ENCODE data around the gene ATG7. TPM values are rescaled to one million over a fixed set of nuclear protein-coding genes. Genes with fewer than 3 reads are reported as not detected.

Gene ATG7
- total and polyA plus RNA-seq, 2 donors from 2014 or later: 15.3 to 54.9 TPM

DNA sequence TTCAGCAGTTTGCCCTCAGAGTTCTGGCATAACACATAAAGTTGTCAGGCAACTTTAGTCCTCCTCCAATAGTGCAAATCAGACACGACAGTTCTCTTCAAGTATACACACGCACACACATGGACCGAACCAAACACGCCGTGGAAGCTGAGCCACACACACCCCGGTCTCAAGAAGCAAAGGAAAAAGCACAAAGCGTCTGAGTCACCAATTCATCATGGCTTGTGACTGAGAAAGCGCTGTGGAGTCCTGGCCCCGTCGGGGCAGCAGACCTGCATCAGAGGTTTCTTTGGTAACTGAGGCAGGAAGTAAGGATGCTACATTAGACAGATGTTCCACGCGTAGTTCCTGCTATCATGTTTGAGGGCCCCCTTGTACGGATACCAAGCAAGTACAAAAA lies 285.8 kb downstream of the ATG7 start:
- no peak overlapping the region for H3K27ac ChIP-seq (ENCODE audit: low read depth in 2 of 2, low read length in 2 of 2)
- peak in 1 of 5 donors; percentile 37 for DNase-seq
- no peak for FAIRE-seq
- no peaks in the 10 kb centered on the region for H3K27me3 ChIP-seq (ENCODE audit: control insufficient read depth, insufficient read depth, low read length)
- intact Hi-C loops (cut with DNase I): no loop called here
- no peak overlapping the region for H3K4me3 ChIP-seq (ENCODE audit: low read length in 3 of 3)
- no peak overlapping the region for H3K9ac ChIP-seq (ENCODE audit: low read length in 3 of 3)
- no peaks in the 10 kb centered on the region for H3K9me3 ChIP-seq (ENCODE audit: control insufficient read depth in 2 of 3, insufficient read depth in 1 of 3, low read length in 3 of 3)
- peaks cover 0 to 19% (median 4%) of the 10 kb centered on the region in 3 donors for H3K36me3 ChIP-seq (ENCODE audit: control insufficient read depth in 2 of 3, insufficient read depth in 3 of 3, low read length in 3 of 3)
- H3K4me1 ChIP-seq (ENCODE audit: control insufficient read depth in 2 of 3, insufficient read depth in 2 of 3, low read depth in 1 of 3, low read length in 3 of 3): peaks cover 0 to 34% (median 7%) of the 10 kb centered on the region in 3 donors
- TF ChIP-seq CTCF (IDR thresholded peaks at IDR 0.05; ENCODE audit: borderline replicate concordance, extremely low read depth, insufficient read depth): no peak

GRCh38 chr3:11558411-11558903 lies 286.3 kb downstream of the ATG7 start:
- H3K9ac ChIP-seq (ENCODE audit: low read length in 3 of 3): no peak overlapping the region
- no peak overlapping the region for H3K4me3 ChIP-seq (ENCODE audit: low read length in 3 of 3)
- H3K27ac ChIP-seq (ENCODE audit: low read depth in 2 of 2, low read length in 2 of 2): no peak overlapping the region
- H3K36me3 ChIP-seq (ENCODE audit: control insufficient read depth in 2 of 3, insufficient read depth in 3 of 3, low read length in 3 of 3): peaks cover 0 to 23% (median 6%) of the 10 kb centered on the region in 3 donors
- peaks cover 0 to 34% (median 7%) of the 10 kb centered on the region in 3 donors for H3K4me1 ChIP-seq (ENCODE audit: control insufficient read depth in 2 of 3, insufficient read depth in 2 of 3, low read depth in 1 of 3, low read length in 3 of 3)
- no peak for FAIRE-seq
- H3K27me3 ChIP-seq (ENCODE audit: control insufficient read depth, insufficient read depth, low read length): no peaks in the 10 kb centered on the region
- intact Hi-C loops (cut with DNase I): no loop called here
- TF ChIP-seq CTCF (IDR thresholded peaks at IDR 0.05; ENCODE audit: borderline replicate concordance, extremely low read depth, insufficient read depth): no peak
- DNase-seq: peak in 3 of 5 donors; percentile 47 to 74 (median 61)
- H3K9me3 ChIP-seq (ENCODE audit: control insufficient read depth in 2 of 3, insufficient read depth in 1 of 3, low read length in 3 of 3): no peaks in the 10 kb centered on the region

DNA sequence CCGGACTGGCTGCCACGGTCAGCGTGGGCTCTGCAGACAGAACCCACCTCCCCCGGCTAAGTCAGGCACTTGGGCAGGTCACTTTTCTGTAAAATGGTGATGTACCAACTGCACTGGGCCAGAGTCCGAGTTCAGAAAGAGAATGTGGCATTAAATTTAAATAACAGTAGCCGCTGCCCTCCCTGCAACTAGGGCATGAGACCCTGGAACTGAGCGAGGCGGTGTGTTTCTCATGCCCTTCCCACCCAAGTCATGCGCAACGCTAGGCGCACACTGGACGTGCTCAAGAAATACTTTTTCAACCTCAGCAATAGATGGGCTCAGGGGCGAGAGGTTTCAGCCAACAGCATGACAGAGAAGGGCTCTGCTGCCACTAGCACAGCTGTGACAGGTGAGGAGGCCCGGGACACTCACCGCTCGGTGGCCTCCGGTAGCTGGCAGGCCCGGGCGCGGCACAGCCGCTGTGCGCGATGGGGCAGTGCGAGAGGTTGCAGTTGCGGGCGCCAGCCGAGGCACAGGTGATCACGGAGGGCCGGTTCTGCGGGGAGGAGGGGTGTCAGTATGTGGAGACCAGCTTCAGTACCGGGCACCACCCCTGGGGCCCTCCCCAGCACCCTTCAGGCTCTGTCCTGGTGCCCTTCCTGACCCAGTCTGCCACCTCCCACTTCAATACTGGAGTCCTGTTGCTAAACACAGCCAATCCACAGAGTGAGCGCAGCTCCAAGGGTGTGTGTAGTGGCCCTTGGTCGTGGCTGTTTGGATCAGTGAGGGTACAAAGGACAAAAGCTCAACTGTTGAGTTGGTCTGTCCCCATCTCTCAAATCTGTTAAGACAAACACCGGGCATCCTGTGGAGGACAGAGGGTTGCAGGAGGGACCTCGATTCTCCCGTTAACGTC lies 287.0 kb downstream of the ATG7 start:
- Histone ChIP-seq H3K27me3 (ENCODE audit: control insufficient read depth, insufficient read depth, low read length) (no peaks in the 10 kb centered on the region), H3K36me3 (ENCODE audit: control insufficient read depth in 2 of 3, insufficient read depth in 3 of 3, low read length in 3 of 3) (peaks cover 0 to 28% (median 6%) of the 10 kb centered on the region in 3 donors), H3K9me3 (ENCODE audit: control insufficient read depth in 2 of 3, insufficient read depth in 1 of 3, low read length in 3 of 3) (no peaks in the 10 kb centered on the region), H3K4me1 (ENCODE audit: control insufficient read depth in 2 of 3, insufficient read depth in 2 of 3, low read depth in 1 of 3, low read length in 3 of 3) (peaks cover 0 to 29% (median 7%) of the 10 kb centered on the region in 3 donors), H3K4me3 (ENCODE audit: low read length in 3 of 3) (no peak overlapping the region), H3K27ac (ENCODE audit: low read depth in 2 of 2, low read length in 2 of 2) (peak overlapping the region in 1 of 2 donors; percentile 1), H3K9ac (ENCODE audit: low read length in 3 of 3) (no peak overlapping the region)
- peak in 1 of 5 donors; percentile 69 for DNase-seq
- intact Hi-C loops (cut with DNase I): no loop called here
- no peak for TF ChIP-seq CTCF (IDR thresholded peaks at IDR 0.05; ENCODE audit: borderline replicate concordance, extremely low read depth, insufficient read depth)
- FAIRE-seq: no peak

Data from kidney (tissue), 14 donors.